SK-N-SH treated with all-trans-retinoic acid at 6 μM for 48 hours (cell line): ENCODE measurements around the gene LIMCH1.

Source experiments
- BACH2 ChIP-seq: fragments of 250-450 bp; sonication (Bioruptor Pico); IDR thresholded peaks from 2 replicates; pipeline ENCODE4 v1.9.0; 2021; ENCODE audit warnings: mild to moderate bottlenecking, borderline replicate concordance
- CSDC2 ChIP-seq: fragments of 250-450 bp; sonication (Bioruptor Pico); IDR thresholded peaks from 2 replicates; pipeline ENCODE4 v1.5.0; 2020; ENCODE audit warnings: mild to moderate bottlenecking, moderate library complexity
- ESRRG ChIP-seq: fragments of 250-450 bp; sonication (Bioruptor Pico); IDR thresholded peaks from 2 replicates; pipeline ENCODE4 v1.6.1; 2021; ENCODE audit warnings: mild to moderate bottlenecking
- ISL1 ChIP-seq: fragments of 250-450 bp; sonication (Bioruptor Pico); IDR thresholded peaks from 2 replicates; pipeline ENCODE4 v2.1.2; 2022; ENCODE audit warnings: mild to moderate bottlenecking, moderate library complexity
- RARB ChIP-seq: fragments of 250-450 bp; sonication (Bioruptor Pico); IDR thresholded peaks from 2 replicates; pipeline ENCODE4 v1.8.0; 2021; ENCODE audit warnings: mild to moderate bottlenecking, moderate library complexity
- SNAI2 ChIP-seq: fragments of 250-450 bp; sonication (Bioruptor Pico); IDR thresholded peaks from 2 replicates; pipeline ENCODE4 v1.5.0; 2020; ENCODE audit warnings: mild to moderate bottlenecking, moderate library complexity
- TOX ChIP-seq: fragments of 250-450 bp; sonication (Bioruptor Pico); IDR thresholded peaks from 2 replicates; pipeline ENCODE4 v1.8.0; 2021; ENCODE audit warnings: mild to moderate bottlenecking, moderate library complexity, borderline replicate concordance
- ZFP3 ChIP-seq: fragments of 250-450 bp; sonication (Bioruptor Pico); IDR thresholded peaks from 2 replicates; pipeline ENCODE4 v1.5.0; 2020; ENCODE audit warnings: mild to moderate bottlenecking, moderate library complexity
- ZFP30 ChIP-seq: fragments of 450-650 bp; formaldehyde crosslinking; IDR thresholded peaks from 2 replicates; pipeline ENCODE4 v1.5.0; 2022; ENCODE audit warnings: mild to moderate bottlenecking, moderate library complexity
- ZNF8 ChIP-seq: fragments of 450-650 bp; formaldehyde crosslinking; IDR thresholded peaks from 2 replicates; pipeline ENCODE4 v1.5.0; 2020; ENCODE audit warnings: mild to moderate bottlenecking, moderate library complexity
- TF ChIP-seq, protein P1 (sequence below): fragments of 250-450 bp; sonication (Bioruptor Pico); IDR thresholded peaks from 2 replicates; pipeline ENCODE4 v1.8.0; 2020; ENCODE audit warnings: mild to moderate bottlenecking, moderate library complexity, borderline replicate concordance
- TF ChIP-seq, protein P2 (sequence below): fragments of 250-450 bp; sonication (Bioruptor Pico); IDR thresholded peaks from 2 replicates; pipeline ENCODE4 v1.5.1; 2021; ENCODE audit warnings: mild to moderate bottlenecking, moderate library complexity
- TF ChIP-seq, protein P3 (sequence below): fragments of 250-450 bp; sonication (Bioruptor Pico); IDR thresholded peaks from 2 replicates; pipeline ENCODE4 v1.8.0; 2021; ENCODE audit warnings: low read depth, mild to moderate bottlenecking, moderate library complexity, borderline replicate concordance

DNA sequence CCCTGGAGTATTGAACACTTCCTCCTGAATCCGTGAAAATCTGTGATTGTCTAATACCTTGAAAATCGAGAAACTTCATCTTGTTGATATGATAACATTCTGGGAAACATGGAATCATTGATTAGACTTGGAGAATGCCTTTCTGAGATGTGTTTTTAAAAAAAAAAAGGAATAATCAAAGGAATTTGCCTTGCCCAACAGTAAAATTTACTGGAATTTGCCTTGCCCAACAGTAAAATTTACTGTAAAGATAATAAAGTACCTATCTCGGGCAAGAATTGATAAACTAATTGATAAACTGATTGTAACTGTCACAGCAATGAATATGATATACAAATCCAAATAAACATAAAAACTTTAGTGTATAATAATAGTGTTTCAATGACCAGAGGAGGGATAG, 165.8 kb downstream of the LIMCH1 start:
- no peak for TF ChIP-seq ZFP3 (CRISPR knock-in tag)
- TF ChIP-seq CSDC2 (CRISPR knock-in tag) = no peak
- no peak for TF ChIP-seq RARB (CRISPR knock-in tag)
- TF ChIP-seq ISL1 (CRISPR knock-in tag) = no peak
- TF ChIP-seq, protein P1, sequence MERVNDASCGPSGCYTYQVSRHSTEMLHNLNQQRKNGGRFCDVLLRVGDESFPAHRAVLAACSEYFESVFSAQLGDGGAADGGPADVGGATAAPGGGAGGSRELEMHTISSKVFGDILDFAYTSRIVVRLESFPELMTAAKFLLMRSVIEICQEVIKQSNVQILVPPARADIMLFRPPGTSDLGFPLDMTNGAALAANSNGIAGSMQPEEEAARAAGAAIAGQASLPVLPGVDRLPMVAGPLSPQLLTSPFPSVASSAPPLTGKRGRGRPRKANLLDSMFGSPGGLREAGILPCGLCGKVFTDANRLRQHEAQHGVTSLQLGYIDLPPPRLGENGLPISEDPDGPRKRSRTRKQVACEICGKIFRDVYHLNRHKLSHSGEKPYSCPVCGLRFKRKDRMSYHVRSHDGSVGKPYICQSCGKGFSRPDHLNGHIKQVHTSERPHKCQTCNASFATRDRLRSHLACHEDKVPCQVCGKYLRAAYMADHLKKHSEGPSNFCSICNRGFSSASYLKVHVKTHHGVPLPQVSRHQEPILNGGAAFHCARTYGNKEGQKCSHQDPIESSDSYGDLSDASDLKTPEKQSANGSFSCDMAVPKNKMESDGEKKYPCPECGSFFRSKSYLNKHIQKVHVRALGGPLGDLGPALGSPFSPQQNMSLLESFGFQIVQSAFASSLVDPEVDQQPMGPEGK (CRISPR knock-in tag) = no peak
- TF ChIP-seq ZNF8 = no peak
- no peak for TF ChIP-seq BACH2
- TF ChIP-seq SNAI2 (CRISPR knock-in tag) = no peak
- TF ChIP-seq ESRRG (CRISPR knock-in tag) = no peak
- no peak for TF ChIP-seq ZFP30
- TF ChIP-seq, protein P2, sequence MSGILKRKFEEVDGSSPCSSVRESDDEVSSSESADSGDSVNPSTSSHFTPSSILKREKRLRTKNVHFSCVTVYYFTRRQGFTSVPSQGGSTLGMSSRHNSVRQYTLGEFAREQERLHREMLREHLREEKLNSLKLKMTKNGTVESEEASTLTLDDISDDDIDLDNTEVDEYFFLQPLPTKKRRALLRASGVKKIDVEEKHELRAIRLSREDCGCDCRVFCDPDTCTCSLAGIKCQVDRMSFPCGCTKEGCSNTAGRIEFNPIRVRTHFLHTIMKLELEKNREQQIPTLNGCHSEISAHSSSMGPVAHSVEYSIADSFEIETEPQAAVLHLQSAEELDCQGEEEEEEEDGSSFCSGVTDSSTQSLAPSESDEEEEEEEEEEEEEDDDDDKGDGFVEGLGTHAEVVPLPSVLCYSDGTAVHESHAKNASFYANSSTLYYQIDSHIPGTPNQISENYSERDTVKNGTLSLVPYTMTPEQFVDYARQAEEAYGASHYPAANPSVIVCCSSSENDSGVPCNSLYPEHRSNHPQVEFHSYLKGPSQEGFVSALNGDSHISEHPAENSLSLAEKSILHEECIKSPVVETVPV (CRISPR knock-in tag) = no peak
- TF ChIP-seq, protein P3, sequence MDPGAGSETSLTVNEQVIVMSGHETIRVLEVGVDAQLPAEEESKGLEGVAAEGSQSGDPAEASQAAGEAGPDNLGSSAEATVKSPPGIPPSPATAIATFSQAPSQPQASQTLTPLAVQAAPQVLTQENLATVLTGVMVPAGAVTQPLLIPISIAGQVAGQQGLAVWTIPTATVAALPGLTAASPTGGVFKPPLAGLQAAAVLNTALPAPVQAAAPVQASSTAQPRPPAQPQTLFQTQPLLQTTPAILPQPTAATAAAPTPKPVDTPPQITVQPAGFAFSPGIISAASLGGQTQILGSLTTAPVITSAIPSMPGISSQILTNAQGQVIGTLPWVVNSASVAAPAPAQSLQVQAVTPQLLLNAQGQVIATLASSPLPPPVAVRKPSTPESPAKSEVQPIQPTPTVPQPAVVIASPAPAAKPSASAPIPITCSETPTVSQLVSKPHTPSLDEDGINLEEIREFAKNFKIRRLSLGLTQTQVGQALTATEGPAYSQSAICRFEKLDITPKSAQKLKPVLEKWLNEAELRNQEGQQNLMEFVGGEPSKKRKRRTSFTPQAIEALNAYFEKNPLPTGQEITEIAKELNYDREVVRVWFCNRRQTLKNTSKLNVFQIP (CRISPR knock-in tag) = no peak
- TF ChIP-seq TOX (CRISPR knock-in tag) = no peak
